Measurements from ENCODE around the gene ARHGAP40. TPM values are rescaled to one million over a fixed set of nuclear protein-coding genes. Genes with fewer than 3 reads are reported as not detected.

The ARHGAP40 gene
- total and polyA plus RNA-seq, 2 experiments from 2014 or later, result 0.21 TPM; not detected in 1

DNA sequence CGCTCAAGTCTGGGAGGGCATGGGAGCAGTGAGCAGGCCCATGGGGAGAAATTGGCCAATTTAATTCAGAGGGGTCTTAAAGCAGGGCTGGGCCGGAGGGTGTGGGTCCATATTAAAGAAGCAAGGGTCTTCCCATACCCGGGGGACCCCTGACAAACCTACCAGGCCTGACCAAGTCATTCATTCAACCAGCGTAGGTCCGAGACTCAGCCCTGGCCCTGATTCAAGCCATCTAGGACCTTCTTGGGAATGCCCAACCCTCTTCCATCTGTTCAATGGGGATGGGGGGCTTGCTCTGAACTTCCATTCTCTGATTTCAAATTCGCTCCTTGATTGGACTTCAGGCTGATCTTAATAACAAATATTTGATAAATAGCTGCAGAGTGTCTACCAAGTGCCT lies 13.3 kb upstream of the ARHGAP40 start (continued):
- TF ChIP-seq, protein P1, sequence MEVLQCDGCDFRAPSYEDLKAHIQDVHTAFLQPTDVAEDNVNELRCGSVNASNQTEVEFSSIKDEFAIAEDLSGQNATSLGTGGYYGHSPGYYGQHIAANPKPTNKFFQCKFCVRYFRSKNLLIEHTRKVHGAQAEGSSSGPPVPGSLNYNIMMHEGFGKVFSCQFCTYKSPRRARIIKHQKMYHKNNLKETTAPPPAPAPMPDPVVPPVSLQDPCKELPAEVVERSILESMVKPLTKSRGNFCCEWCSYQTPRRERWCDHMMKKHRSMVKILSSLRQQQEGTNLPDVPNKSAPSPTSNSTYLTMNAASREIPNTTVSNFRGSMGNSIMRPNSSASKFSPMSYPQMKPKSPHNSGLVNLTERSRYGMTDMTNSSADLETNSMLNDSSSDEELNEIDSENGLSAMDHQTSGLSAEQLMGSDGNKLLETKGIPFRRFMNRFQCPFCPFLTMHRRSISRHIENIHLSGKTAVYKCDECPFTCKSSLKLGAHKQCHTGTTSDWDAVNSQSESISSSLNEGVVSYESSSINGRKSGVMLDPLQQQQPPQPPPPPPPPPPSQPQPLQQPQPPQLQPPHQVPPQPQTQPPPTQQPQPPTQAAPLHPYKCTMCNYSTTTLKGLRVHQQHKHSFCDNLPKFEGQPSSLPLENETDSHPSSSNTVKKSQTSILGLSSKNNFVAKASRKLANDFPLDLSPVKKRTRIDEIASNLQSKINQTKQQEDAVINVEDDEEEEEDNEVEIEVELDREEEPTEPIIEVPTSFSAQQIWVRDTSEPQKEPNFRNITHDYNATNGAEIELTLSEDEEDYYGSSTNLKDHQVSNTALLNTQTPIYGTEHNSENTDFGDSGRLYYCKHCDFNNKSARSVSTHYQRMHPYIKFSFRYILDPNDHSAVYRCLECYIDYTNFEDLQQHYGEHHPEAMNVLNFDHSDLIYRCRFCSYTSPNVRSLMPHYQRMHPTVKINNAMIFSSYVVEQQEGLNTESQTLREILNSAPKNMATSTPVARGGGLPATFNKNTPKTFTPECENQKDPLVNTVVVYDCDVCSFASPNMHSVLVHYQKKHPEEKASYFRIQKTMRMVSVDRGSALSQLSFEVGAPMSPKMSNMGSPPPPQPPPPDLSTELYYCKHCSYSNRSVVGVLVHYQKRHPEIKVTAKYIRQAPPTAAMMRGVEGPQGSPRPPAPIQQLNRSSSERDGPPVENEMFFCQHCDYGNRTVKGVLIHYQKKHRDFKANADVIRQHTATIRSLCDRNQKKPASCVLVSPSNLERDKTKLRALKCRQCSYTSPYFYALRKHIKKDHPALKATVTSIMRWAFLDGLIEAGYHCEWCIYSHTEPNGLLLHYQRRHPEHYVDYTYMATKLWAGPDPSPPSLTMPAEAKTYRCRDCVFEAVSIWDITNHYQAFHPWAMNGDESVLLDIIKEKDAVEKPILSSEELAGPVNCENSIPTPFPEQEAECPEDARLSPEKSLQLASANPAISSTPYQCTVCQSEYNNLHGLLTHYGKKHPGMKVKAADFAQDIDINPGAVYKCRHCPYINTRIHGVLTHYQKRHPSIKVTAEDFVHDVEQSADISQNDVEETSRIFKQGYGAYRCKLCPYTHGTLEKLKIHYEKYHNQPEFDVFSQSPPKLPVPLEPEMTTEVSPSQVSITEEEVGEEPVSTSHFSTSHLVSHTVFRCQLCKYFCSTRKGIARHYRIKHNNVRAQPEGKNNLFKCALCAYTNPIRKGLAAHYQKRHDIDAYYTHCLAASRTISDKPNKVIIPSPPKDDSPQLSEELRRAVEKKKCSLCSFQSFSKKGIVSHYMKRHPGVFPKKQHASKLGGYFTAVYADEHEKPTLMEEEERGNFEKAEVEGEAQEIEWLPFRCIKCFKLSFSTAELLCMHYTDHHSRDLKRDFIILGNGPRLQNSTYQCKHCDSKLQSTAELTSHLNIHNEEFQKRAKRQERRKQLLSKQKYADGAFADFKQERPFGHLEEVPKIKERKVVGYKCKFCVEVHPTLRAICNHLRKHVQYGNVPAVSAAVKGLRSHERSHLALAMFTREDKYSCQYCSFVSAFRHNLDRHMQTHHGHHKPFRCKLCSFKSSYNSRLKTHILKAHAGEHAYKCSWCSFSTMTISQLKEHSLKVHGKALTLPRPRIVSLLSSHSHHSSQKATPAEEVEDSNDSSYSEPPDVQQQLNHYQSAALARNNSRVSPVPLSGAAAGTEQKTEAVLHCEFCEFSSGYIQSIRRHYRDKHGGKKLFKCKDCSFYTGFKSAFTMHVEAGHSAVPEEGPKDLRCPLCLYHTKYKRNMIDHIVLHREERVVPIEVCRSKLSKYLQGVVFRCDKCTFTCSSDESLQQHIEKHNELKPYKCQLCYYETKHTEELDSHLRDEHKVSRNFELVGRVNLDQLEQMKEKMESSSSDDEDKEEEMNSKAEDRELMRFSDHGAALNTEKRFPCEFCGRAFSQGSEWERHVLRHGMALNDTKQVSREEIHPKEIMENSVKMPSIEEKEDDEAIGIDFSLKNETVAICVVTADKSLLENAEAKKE (CRISPR knock-in tag; IDR thresholded peaks at IDR 0.05), result no peak
- no peak for TF ChIP-seq ZNF114 (CRISPR knock-in tag; IDR thresholded peaks at IDR 0.05)
- TF ChIP-seq POLR2AphosphoS5 (IDR thresholded peaks at IDR 0.05; ENCODE audit: low read depth), result no peak
- no peak for TF ChIP-seq JUNB (IDR thresholded peaks at IDR 0.05; ENCODE audit: unreplicated experiment)
- TF ChIP-seq, protein P2, sequence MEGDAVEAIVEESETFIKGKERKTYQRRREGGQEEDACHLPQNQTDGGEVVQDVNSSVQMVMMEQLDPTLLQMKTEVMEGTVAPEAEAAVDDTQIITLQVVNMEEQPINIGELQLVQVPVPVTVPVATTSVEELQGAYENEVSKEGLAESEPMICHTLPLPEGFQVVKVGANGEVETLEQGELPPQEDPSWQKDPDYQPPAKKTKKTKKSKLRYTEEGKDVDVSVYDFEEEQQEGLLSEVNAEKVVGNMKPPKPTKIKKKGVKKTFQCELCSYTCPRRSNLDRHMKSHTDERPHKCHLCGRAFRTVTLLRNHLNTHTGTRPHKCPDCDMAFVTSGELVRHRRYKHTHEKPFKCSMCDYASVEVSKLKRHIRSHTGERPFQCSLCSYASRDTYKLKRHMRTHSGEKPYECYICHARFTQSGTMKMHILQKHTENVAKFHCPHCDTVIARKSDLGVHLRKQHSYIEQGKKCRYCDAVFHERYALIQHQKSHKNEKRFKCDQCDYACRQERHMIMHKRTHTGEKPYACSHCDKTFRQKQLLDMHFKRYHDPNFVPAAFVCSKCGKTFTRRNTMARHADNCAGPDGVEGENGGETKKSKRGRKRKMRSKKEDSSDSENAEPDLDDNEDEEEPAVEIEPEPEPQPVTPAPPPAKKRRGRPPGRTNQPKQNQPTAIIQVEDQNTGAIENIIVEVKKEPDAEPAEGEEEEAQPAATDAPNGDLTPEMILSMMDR (conservative IDR thresholded peaks at IDR 0.05; ENCODE audit: low read depth in 2 of 2), result no peak

DNA sequence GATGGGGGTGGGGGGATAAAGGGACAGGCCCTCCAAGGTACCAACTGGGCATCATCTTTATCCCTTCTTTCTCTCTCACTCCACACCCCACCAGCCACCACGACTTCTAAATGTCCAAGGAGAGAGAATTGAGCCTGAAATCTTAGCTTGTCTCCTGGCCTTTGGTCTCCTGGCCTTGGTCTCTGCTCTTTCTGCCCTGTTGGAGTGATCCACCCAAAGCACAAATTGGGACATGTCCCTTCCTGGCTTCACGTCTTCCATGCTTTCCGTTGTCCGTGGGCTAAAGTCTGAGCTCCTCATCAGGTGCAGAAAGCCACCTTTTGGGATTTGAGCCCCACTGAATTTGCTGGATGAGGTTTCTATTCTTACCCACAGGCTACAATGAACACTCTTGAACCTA lies 12.3 kb upstream of the ARHGAP40 start:
- H3F3A ChIP-seq (replicated peaks; ENCODE audit: low read depth), result no peaks in the 10 kb centered on the region
- no peaks in the 10 kb centered on the region for H3K36me3 ChIP-seq (ENCODE audit: insufficient read depth)
- H3K27me3 ChIP-seq (ENCODE audit: insufficient read depth), result no peaks in the 10 kb centered on the region
- Mint-ChIP-seq H3K36me3 (ENCODE audit: low read depth) (no peaks in the 10 kb centered on the region), H3K9me3 (no peaks in the 10 kb centered on the region), H3K4me1 (no peaks in the 10 kb centered on the region; the same call in none of the 3 replicates), H3K27ac (no peak overlapping the region), H3K4me3 (no peak overlapping the region), H3K27me3 (ENCODE audit: insufficient read depth, low read depth, poor library complexity) (peaks cover 5% of the 10 kb centered on the region)
- ATAC-seq (no peak), DNase-seq (ENCODE audit: low spot score) (no peak)
- H3K9me2 ChIP-seq (ENCODE audit: insufficient read depth), result no peaks in the 10 kb centered on the region
- H3K79me2 ChIP-seq (replicated peaks; ENCODE audit: insufficient read depth), result no peaks in the 10 kb centered on the region
- H4K20me1 ChIP-seq (replicated peaks; ENCODE audit: insufficient read depth), result no peaks in the 10 kb centered on the region; the same call in 1 of the 2 replicates
- H2AFZ ChIP-seq, result no peak overlapping the region
- H3K4me3 ChIP-seq, result no peak overlapping the region
- no peak overlapping the region for H3K4me2 ChIP-seq
- no peaks in the 10 kb centered on the region for H3K4me1 ChIP-seq (ENCODE audit: insufficient read depth)
- H3K27ac ChIP-seq (ENCODE audit: low read depth), result no peak overlapping the region
- no peak for TF ChIP-seq NANOG (IDR thresholded peaks at IDR 0.05; ENCODE audit: borderline replicate concordance)
- TF ChIP-seq, protein P2 (conservative IDR thresholded peaks at IDR 0.05; ENCODE audit: low read depth in 2 of 2), result no peak
- no peak for TF ChIP-seq ZNF114 (CRISPR knock-in tag; IDR thresholded peaks at IDR 0.05)
- no peak for TF ChIP-seq CREB1 (CRISPR knock-in tag; IDR thresholded peaks at IDR 0.05; ENCODE audit: low read depth)
